K562 (cell line): ENCODE data around the gene SPATC1L. TPM values are rescaled to one million over a fixed set of nuclear protein-coding genes. Genes with fewer than 3 reads are reported as not detected.
A peak's percentile ranks its signal among the peaks of the same experiment; 100 is the strongest.

Source experiments
- ATF6 ChIP-seq: sonication (generic); formaldehyde crosslinking; IDR thresholded peaks from 2 replicates; pipeline ENCODE4 v1.4.0; 2020; ENCODE audit warnings: mild to moderate bottlenecking, missing genetic modification reagents
- BCOR ChIP-seq: fragments of 450-650 bp; IDR thresholded peaks from 2 replicates; pipeline ENCODE4 v1.6.1; 2016
- CLOCK ChIP-seq: fragments of 250-450 bp; sonication (Bioruptor Pico); IDR thresholded peaks from 2 replicates; pipeline ENCODE4 v1.4.0; 2020; ENCODE audit warnings: mild to moderate bottlenecking, moderate library complexity, borderline replicate concordance
- KAT2B ChIP-seq: IDR thresholded peaks from one replicate; pipeline ENCODE4 v1.6.1; 2012; ENCODE audit warnings: low read depth, mild to moderate bottlenecking, control low read depth, inconsistent platforms, low read length, moderate library complexity
- KDM1A ChIP-seq, 2 experiments: fragments of 450-650 bp; IDR thresholded peaks; 2 replicates each; pipeline ENCODE4 v1.6.1; 2016; ENCODE audit warnings: mild to moderate bottlenecking in 2 of 2
- MAZ ChIP-seq, 2 experiments: fragments of 450-650 bp in 1 of 2; sonication (generic) in 1 of 2; formaldehyde crosslinking; IDR thresholded peaks in 1 of 2; conservative IDR thresholded peaks in 1 of 2; 2 replicates each; pipeline versions ENCODE4 v1.4.0 to v1.5.0; 2020; ENCODE audit warnings: mild to moderate bottlenecking in 1 of 2, missing genetic modification reagents in 1 of 2
- MED1 ChIP-seq: sonication (generic); formaldehyde crosslinking; IDR thresholded peaks from 2 replicates; pipeline ENCODE4 v1.8.1; 2023; ENCODE audit warnings: missing genetic modification reagents, borderline replicate concordance
- NFE2 ChIP-seq: IDR thresholded peaks from 2 replicates; pipeline ENCODE4 v1.6.1; 2014; ENCODE audit warnings: antibody characterized with exemption, low read depth
- SMC3 ChIP-seq: conservative IDR thresholded peaks from 2 replicates; pipeline ENCODE4 v1.6.1; 2011; ENCODE audit warnings: low read depth, low read length, improper control_type of control experiment; ENCODE audit not compliant: insufficient read depth
- TAF1 ChIP-seq: IDR thresholded peaks from 2 replicates; pipeline ENCODE4 v1.6.1; 2011; ENCODE audit warnings: mild to moderate bottlenecking, low read length, moderate library complexity; ENCODE audit not compliant: insufficient read depth, control insufficient read depth, severe bottlenecking; ENCODE audit errors: extremely low read depth
- UBTF ChIP-seq, 2 experiments: IDR thresholded peaks; 2 replicates each; pipeline ENCODE4 v1.6.1; 2012; ENCODE audit warnings: improper control_type of control experiment in 2 of 2, low read depth in 2 of 2, low read length in 2 of 2, borderline replicate concordance in 1 of 2
- ZBTB7A ChIP-seq: IDR thresholded peaks from 2 replicates; pipeline ENCODE4 v1.6.1; 2011; ENCODE audit warnings: low read depth, mild to moderate bottlenecking, low read length, moderate library complexity, borderline replicate concordance; ENCODE audit not compliant: control insufficient read depth
- ZNF518B ChIP-seq: fragments of 250-450 bp; sonication (Bioruptor Pico); IDR thresholded peaks from 2 replicates; pipeline ENCODE4 v1.5.0; 2021; ENCODE audit warnings: mild to moderate bottlenecking, moderate library complexity
- ZNF764 ChIP-seq: fragments of 250-450 bp; sonication (Bioruptor Pico); IDR thresholded peaks from 2 replicates; pipeline ENCODE4 v1.4.0; 2020; ENCODE audit warnings: low read depth, mild to moderate bottlenecking, moderate library complexity
- polyA plus RNA-seq, 8 experiments: library from polyadenylated mRNA; depleted of rRNA in 4 of 8; stranded (reverse) in 5 of 8; unstranded in 3 of 8; fragments of >200 nt; fragmentation: Nextera tagmentation in 2 of 8; fragmentation: Illumina TruSeq in 1 of 8; extraction: Ambion mirVana in 2 of 8; extraction: Trizol in 1 of 8; gene quantifications; 2 replicates each; pipeline versions ENCODE4 v1.2.1 to v1.2.3, GENCODE V29; 2011 to 2014; ENCODE audit warnings: inconsistent platforms in 1 of 8, missing spikeins in 1 of 8
- total RNA-seq, 7 experiments: library from RNA; depleted of rRNA in 6 of 7; stranded (reverse); fragments of >200 nt in 6 of 7; fragmentation: Illumina TruSeq in 2 of 7; extraction: Trizol in 2 of 7; gene quantifications; 2 replicates each; pipeline versions ENCODE4 v1.2.1 to v1.2.3, GENCODE V29; 2011 to 2021; ENCODE audit warnings: low replicate concordance in 1 of 7

The SPATC1L gene
- total and polyA plus RNA-seq, 9 of the 15 experiments (the other 6 are each of a cell fraction or from before 2014, with no cell fraction given): 0.14 to 121 (median 34.0) TPM; not detected in 1

- TF ChIP-seq CLOCK (CRISPR knock-in tag) (no peak), SMC3 (no peak), MED1 (CRISPR knock-in tag) (no peak), UBTF (IDR thresholded peaks at IDR 0.05; ENCODE audit: borderline replicate concordance in 1 of 2, low read depth in 2 of 2, low read length in 2 of 2) (no peak), BCOR (0 out of 2 replicates have a peak, but pooled peaks have one; percentile 27), KAT2B (no peak), ZNF518B (CRISPR knock-in tag) (no peak), ATF6 (CRISPR knock-in tag) (no peak), ZNF764 (CRISPR knock-in tag) (peak; percentile 17; the same call in 1 of the 2 replicates), MAZ (CRISPR knock-in tag; conservative IDR thresholded peaks at IDR 0.05 in 1 of 2, IDR thresholded peaks at IDR 0.05 in 1 of 2) (0 out of 4 replicates have a peak, but pooled peaks of 1 of the 2 experiments have one; percentile 35), ZBTB7A (no peak), NFE2 (peak; percentile 91), KDM1A (IDR thresholded peaks at IDR 0.05) (peak; percentile 45 to 65; a peak in 2 of 4 replicates), TAF1 (no peak)
Measured at GRCh38 chr21:46188226-46189212, 4.3 kb upstream of the SPATC1L start (continued).
